HCT116 (cell line): ENCODE measurements around the gene AFDN. TPM values are rescaled to one million over a fixed set of nuclear protein-coding genes. Genes with fewer than 3 reads are reported as not detected.

Experiments
- ATAC-seq: fragments of 200-7000 bp; cut with Tn5 transposase; 2 replicates; pipeline ENCODE4 v1.9.1; 2020; ENCODE audit warnings: mild to moderate bottlenecking, moderate library complexity
- BruUV-seq: library from RNA; stranded (reverse); fragments of 400-500 nt; replicated peaks from 2 replicates; lab custom pipeline; 2021; lab: Mats Ljungman, UMichigan
- CTCF ChIA-PET: fragments of 300-600 bp; sonication (Branson Sonifier 250); formaldehyde crosslinking; loops from one replicate; lab custom pipeline; 2021; ENCODE audit warnings: antibody characterized with exemption; lab: Charles Lee
- POLR2A ChIA-PET: fragments of 300-600, 350-600 bp; sonication (Branson Sonifier 250); formaldehyde crosslinking; loops from one replicate; lab custom pipeline; 2021; ENCODE audit warnings: antibody characterized with exemption; lab: Charles Lee
- RAD21 ChIA-PET, 2 experiments: fragments of 300-600 bp; sonication (Branson Sonifier 250); formaldehyde crosslinking; loops; one replicate each; lab custom pipeline; 2023; ENCODE audit warnings: low total read pairs in 2 of 2; ENCODE audit not compliant: uncharacterized antibody in 2 of 2, unreplicated experiment in 2 of 2, low non-redundant PET in 1 of 2; lab: Charles Lee
- DNase-seq: peaks from one replicate; pipeline ENCODE4 v3.0.0-alpha.2; 2010; ENCODE audit warnings: low read depth, low spot score
- H2AFZ ChIP-seq: fragments of 200-600 bp; shearing (Covaris generic), sonication (generic); 2 replicates; pipeline ENCODE4 v1.6.1; 2017; ENCODE audit warnings: low read depth, mixed run types, mixed read lengths, antibody characterized with exemption, low read length; ENCODE audit not compliant: poor library complexity, severe bottlenecking
- H3K27ac ChIP-seq: 2 replicates; pipeline ENCODE4 v1.5.1; 2012; ENCODE audit warnings: low read depth, low read length
- H3K27me3 ChIP-seq: fragments of 200-600 bp; sonication (generic); 2 replicates; pipeline ENCODE4 v1.6.1; 2016; ENCODE audit warnings: mixed run types, low read length, mixed read lengths; ENCODE audit not compliant: insufficient read depth
- H3K36me3 ChIP-seq, 2 experiments: fragments of 200-500 bp in 1 of 2; fragments of 200-600 bp in 1 of 2; sonication (Bioruptor generic) in 1 of 2; sonication (generic) in 1 of 2; 2 replicates each; pipeline versions ENCODE4 v1.5.1 to v1.6.1; 2014 to 2016; ENCODE audit warnings: low read length in 2 of 2, inconsistent platforms in 1 of 2, mixed read lengths in 1 of 2, mixed run types in 1 of 2; ENCODE audit not compliant: insufficient read depth in 2 of 2, control insufficient read depth in 1 of 2
- H3K4me1 ChIP-seq, 2 experiments: fragments of 200-600 bp in 1 of 2; sonication (generic) in 1 of 2; 2 replicates each; pipeline versions ENCODE4 v1.5.1 to v1.6.1; 2012 to 2017; ENCODE audit warnings: low read length in 2 of 2, inconsistent platforms in 1 of 2, mild to moderate bottlenecking in 1 of 2, mixed read lengths in 1 of 2, mixed run types in 1 of 2, moderate library complexity in 1 of 2; ENCODE audit not compliant: insufficient read depth in 2 of 2, control insufficient read depth in 1 of 2
- H3K4me2 ChIP-seq: fragments of 200-600 bp; sonication (generic); 2 replicates; pipeline ENCODE4 v1.6.1; 2017; ENCODE audit warnings: mixed run types, low read length, mixed read lengths
- H3K4me3 ChIP-seq, 2 experiments: fragments of 200-600 bp in 1 of 2; sonication (generic) in 1 of 2; replicated peaks in 1 of 2; 2 replicates each; pipeline ENCODE4 v1.5.1; 2011 to 2016; ENCODE audit warnings: low read length in 2 of 2, control low read depth in 1 of 2, low read depth in 1 of 2, mild to moderate bottlenecking in 1 of 2, mixed read lengths in 1 of 2, mixed run types in 1 of 2
- H3K79me2 ChIP-seq: fragments of 200-600 bp; sonication (generic); 2 replicates; pipeline ENCODE4 v1.6.1; 2017; ENCODE audit warnings: mild to moderate bottlenecking, mixed run types, low read length, moderate library complexity, mixed read lengths; ENCODE audit not compliant: insufficient read depth
- H3K9ac ChIP-seq: fragments of 200-600 bp; sonication (generic); 2 replicates; pipeline ENCODE4 v1.6.1; 2016; ENCODE audit warnings: low read length, mixed read lengths
- H3K9me2 ChIP-seq: fragments of 200-600 bp; sonication (generic), shearing (Covaris generic); 2 replicates; pipeline ENCODE4 v1.6.1; 2017; ENCODE audit warnings: mixed run types, mild to moderate bottlenecking, moderate library complexity; ENCODE audit not compliant: insufficient read depth
- H3K9me3 ChIP-seq, 2 experiments: fragments of 200-500 bp in 1 of 2; fragments of 200-600 bp in 1 of 2; sonication (Bioruptor generic) in 1 of 2; sonication (generic) in 1 of 2; 2 replicates each; pipeline ENCODE4 v1.6.1; 2014 to 2017; ENCODE audit warnings: low read length in 2 of 2, mixed read lengths in 2 of 2, inconsistent platforms in 1 of 2, low read depth in 1 of 2, mild to moderate bottlenecking in 1 of 2, mixed run types in 1 of 2, moderate library complexity in 1 of 2; ENCODE audit not compliant: control insufficient read depth in 1 of 2, insufficient read depth in 1 of 2
- H4K20me1 ChIP-seq: fragments of 200-600 bp; sonication (generic), shearing (Covaris generic); 2 replicates; pipeline ENCODE4 v1.6.1; 2017; ENCODE audit warnings: mixed run types, mild to moderate bottlenecking, moderate library complexity; ENCODE audit not compliant: insufficient read depth
- CBX3 ChIP-seq: IDR thresholded peaks from 2 replicates; pipeline ENCODE4 v1.6.1; 2012; ENCODE audit warnings: low read depth
- EGR1 ChIP-seq: IDR thresholded peaks from 2 replicates; pipeline ENCODE4 v1.6.1; 2012; ENCODE audit warnings: low read depth
- ELF1 ChIP-seq: IDR thresholded peaks from 2 replicates; pipeline ENCODE4 v1.6.1; 2012; ENCODE audit warnings: low read depth, borderline replicate concordance
- EZH2 ChIP-seq: fragments of 200-600 bp; sonication (generic); IDR thresholded peaks from 2 replicates; pipeline ENCODE4 v1.6.1; 2017; ENCODE audit warnings: antibody characterized with exemption, mixed run types
- JUND ChIP-seq: IDR thresholded peaks from 2 replicates; pipeline ENCODE4 v1.6.1; 2012
- RAD21 ChIP-seq: IDR thresholded peaks from 2 replicates; pipeline ENCODE4 v1.6.1; 2012; ENCODE audit warnings: low read depth, mild to moderate bottlenecking
- REST ChIP-seq: IDR thresholded peaks from 2 replicates; pipeline ENCODE4 v1.6.1; 2012; ENCODE audit warnings: low read depth
- SRF ChIP-seq: IDR thresholded peaks from 2 replicates; pipeline ENCODE4 v1.6.1; 2012; ENCODE audit warnings: low read depth
- ZNF274 ChIP-seq: fragments of 200-500 bp; sonication (Bioruptor generic); IDR thresholded peaks from 2 replicates; pipeline ENCODE4 v1.6.1; 2014; ENCODE audit warnings: mild to moderate bottlenecking, low read depth, low read length, inconsistent platforms
- intact Hi-C: fragments of 100-400 bp; cut with micrococcal nuclease; formaldehyde crosslinking; loops from 2 replicates; pipeline ENCODE4 v1.10.0; 2022
- total RNA-seq: library from RNA; stranded (reverse); gene quantifications from one replicate; pipeline ENCODE4 v1.2.1, GENCODE V29; 2021; ENCODE audit not compliant: unreplicated experiment

AFDN gene
- total RNA-seq, 1 experiment from 2014 or later = 59.4 TPM

GRCh38 chr6:168013250-168013915 is 186.7 kb downstream of the AFDN start:
- no TSS peak for BruUV-seq
- CTCF ChIA-PET = no interaction called here
- Histone ChIP-seq H3K9me2 (no peaks in the 10 kb centered on the region), H3K9ac (no peak overlapping the region), H3K36me3 (no peaks in the 10 kb centered on the region), H4K20me1 (no peaks in the 10 kb centered on the region), H3K4me2 (no peak overlapping the region), H3K27ac (no peak overlapping the region), H3K27me3 (no peaks in the 10 kb centered on the region), H3K79me2 (no peaks in the 10 kb centered on the region), H3K9me3 (peaks cover 10 to 12% of the 10 kb centered on the region in 2 experiments; a peak in 3 of 4 replicates), H3K4me1 (peaks cover 0 to under 1% of the 10 kb centered on the region in 2 experiments; a peak in 2 of 4 replicates), H3K4me3 (no peak overlapping the region), H2AFZ (no peak overlapping the region)
- intact Hi-C loops = no loop called here
- RAD21 ChIA-PET = no interaction called here
- DNase-seq (no peak), ATAC-seq (no peak)
- TF ChIP-seq CBX3 (no peak), RAD21 (no peak)
- POLR2A ChIA-PET = no interaction called here

- Histone ChIP-seq H3K27ac (no peak overlapping the region), H3K27me3 (no peaks in the 10 kb centered on the region), H3K4me2 (no peak overlapping the region), H4K20me1 (no peaks in the 10 kb centered on the region), H3K9ac (no peak overlapping the region), H3K9me2 (no peaks in the 10 kb centered on the region), H2AFZ (no peak overlapping the region), H3K9me3 (peaks cover 10 to 12% of the 10 kb centered on the region in 2 experiments; a peak in 3 of 4 replicates), H3K4me1 (no peaks in the 10 kb centered on the region), H3K36me3 (no peaks in the 10 kb centered on the region), H3K79me2 (no peaks in the 10 kb centered on the region), H3K4me3 (no peak overlapping the region)
- intact Hi-C loops = no loop called here
- ChIA-PET POLR2A (no interaction called here), RAD21 (no interaction called here), CTCF (no interaction called here)
- no TSS peak for BruUV-seq
- no peak for ATAC-seq
- no peak for TF ChIP-seq CBX3
- no peak for TF ChIP-seq EGR1
- TF ChIP-seq REST = no peak
- TF ChIP-seq JUND = no peak
- no peak for TF ChIP-seq EZH2
- no peak for TF ChIP-seq ZNF274
- TF ChIP-seq ELF1 = no peak
- TF ChIP-seq RAD21 = no peak
- no peak for TF ChIP-seq SRF
- no peak for DNase-seq
Observed at GRCh38 chr6:168014428-168014827, 187.7 kb downstream of the AFDN start.
